ENCODE data around the gene PCDH12.

Gene PCDH12

GRCh38 chr5:141910271-141910673, 47.7 kb downstream of the PCDH12 start:
- no peak for DNase-seq (ENCODE audit: low read depth in 3 of 3, low spot score in 1 of 3)

DNA sequence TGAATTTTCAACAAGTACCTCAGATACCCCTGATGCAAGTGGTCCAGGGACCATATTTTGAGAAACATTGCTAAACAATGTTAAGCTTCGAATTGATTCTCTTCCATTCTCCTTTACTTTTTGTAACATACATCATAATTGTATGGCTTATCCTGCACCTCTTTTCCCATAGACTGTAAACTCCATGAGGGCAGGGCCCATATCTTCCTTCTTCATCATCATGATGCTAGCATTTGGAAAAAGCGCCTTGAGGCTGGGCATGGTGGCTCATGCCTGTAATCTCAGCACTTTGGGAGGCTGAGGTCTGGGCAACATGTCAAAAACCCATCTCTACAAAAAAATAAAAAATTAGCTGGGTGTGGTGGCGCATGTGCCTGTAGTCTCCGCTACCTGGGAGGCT, 48.8 kb downstream of the PCDH12 start:
- no peak for DNase-seq (ENCODE audit: low read depth in 3 of 3, low spot score in 1 of 3)

GRCh38 chr5:141908796-141909195, 49.2 kb downstream of the PCDH12 start:
- DNase-seq (ENCODE audit: low read depth in 3 of 3, low spot score in 1 of 3), result no peak

GRCh38 chr5:141906972-141907371, 51.0 kb downstream of the PCDH12 start:
- no peak for DNase-seq (ENCODE audit: low read depth in 3 of 3, low spot score in 1 of 3)

GRCh38 chr5:141906517-141906916, 51.5 kb downstream of the PCDH12 start:
- no peak for DNase-seq (ENCODE audit: low read depth in 3 of 3, low spot score in 1 of 3)

DNA sequence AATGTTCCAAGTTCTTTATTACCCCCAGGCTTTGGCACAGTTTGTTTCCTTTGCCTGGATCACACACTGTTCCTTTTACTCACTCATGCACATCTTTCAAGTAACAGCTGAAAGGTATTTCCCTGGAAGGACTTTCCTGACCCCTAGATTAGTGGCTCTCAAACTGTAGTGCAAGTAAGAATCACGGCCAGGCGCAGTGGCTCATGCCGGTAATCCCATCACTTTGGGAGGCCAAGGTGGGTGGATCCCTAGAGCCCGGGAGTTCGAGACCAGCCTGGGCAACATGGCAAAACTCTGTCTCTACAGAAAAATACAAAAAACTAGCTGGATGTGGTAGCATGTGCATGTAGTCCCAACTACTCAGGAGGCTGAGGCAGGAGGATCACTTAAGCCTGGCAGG, 53.5 kb downstream of the PCDH12 start:
- DNase-seq (ENCODE audit: low read depth in 3 of 3, low spot score in 1 of 3), result no peak

DNA sequence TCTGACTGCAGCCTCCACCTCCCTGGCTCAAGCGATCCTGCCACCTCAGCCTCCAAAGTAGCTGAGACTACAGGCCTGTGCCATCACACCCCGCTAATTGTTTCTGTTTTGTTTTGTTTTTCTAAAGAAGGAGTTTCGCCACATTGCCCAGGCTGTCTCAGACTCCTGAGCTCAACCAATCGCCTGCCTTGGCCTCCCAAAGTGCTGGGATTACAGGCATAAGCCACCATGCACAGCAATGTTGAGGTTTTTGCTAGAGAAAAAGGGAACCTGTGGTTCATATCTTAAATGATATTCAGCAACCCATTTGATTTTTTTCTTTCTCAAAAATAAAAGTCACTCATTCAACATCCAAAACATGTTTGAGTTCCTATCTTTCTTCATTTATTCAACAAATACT, 54.7 kb downstream of the PCDH12 start:
- DNase-seq (ENCODE audit: low read depth in 3 of 3, low spot score in 1 of 3), result no peak

DNA sequence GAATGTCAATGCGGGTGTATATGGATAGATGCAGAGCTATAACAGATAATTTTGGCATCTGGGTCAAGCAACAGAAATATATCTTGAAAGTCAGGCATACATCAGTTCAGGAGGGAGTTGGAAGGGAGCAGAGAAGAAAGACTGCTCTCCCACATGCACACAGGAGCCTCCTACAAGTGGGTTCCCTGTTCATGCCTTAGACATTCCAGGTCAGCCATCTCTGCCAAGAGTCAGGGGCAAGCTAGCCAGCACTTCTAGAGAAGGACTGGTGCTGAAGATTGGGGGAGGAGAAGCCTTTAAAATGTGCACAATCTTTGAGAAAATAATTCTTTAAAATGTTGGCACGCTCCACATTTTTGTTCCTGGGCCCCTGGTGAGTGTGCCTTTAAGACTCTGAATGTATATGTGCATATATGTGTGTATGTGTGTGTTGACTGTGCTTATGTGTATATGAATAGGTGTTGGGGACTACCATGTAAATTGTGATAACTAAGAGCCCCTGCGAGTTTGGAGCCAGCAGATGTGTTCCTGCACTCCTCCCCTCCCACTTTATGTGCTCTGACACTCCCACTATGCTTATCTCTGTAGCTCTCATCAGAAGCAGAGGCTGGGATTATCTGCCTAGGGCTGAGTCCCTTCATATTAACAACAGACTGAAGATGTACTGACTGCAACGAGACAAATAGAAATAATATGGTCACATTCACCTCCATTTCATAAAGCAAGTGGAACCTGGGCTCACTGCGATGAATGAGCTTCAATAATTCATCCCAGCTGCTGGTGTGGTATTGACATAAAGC, 55.8 kb downstream of the PCDH12 start:
- no peak for DNase-seq (ENCODE audit: low read depth in 3 of 3, low spot score in 1 of 3)

DNA sequence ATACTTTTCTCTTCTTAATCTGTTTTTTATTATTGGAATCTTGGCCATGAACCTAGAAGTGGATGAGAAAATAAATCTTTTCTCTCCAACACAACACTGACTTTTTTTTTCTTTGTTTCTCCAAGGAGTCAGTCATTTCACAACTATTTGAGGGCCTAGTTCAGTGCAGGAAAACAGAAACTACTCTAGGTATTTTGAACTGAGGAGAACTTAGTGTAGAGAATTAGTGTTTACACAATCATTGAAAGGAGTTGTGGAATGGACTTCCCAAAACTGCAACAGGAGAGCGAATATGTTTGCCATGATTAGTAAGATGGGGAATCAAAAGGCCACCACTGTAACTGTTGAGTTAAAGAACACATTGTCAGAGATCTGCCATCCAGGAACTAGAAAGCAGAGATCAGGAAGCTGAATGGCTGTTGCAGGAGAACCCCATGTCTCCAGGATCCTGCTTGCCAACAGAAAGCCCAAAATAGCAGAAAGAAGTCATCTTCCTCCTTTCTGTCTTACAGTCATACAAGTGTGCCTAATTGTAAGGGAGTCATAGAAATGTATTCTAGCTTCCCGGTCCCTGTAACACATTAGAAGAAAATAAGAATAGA, 59.5 kb downstream of the PCDH12 start:
- no peak for DNase-seq (ENCODE audit: low read depth in 3 of 3, low spot score in 1 of 3)

GRCh38 chr5:141897425-141897824, 60.6 kb downstream of the PCDH12 start:
- no peak for DNase-seq (ENCODE audit: low read depth in 3 of 3, low spot score in 1 of 3)

All from stimulated activated CD4-positive, alpha-beta T cell treated with anti-CD3 and anti-CD28 coated beads, TNF-alpha, amount 100 ng/mL, for 1 hour (primary cell).